Measurements from ENCODE around the gene MDK.

Gene MDK

DNA sequence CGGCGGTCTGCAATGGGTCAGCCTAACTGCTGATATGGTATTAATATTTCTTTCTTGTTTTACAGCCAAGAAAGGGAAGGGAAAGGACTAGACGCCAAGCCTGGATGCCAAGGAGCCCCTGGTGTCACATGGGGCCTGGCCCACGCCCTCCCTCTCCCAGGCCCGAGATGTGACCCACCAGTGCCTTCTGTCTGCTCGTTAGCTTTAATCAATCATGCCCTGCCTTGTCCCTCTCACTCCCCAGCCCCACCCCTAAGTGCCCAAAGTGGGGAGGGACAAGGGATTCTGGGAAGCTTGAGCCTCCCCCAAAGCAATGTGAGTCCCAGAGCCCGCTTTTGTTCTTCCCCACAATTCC, 1.9 kb downstream of the MDK start:
- in situ Hi-C loops (cut with HindIII; ENCODE audit: low sequenced_read_pairs): no loop called here
- DNase-seq (ENCODE audit: low read depth): no peak
- TF ChIP-seq, protein P1, sequence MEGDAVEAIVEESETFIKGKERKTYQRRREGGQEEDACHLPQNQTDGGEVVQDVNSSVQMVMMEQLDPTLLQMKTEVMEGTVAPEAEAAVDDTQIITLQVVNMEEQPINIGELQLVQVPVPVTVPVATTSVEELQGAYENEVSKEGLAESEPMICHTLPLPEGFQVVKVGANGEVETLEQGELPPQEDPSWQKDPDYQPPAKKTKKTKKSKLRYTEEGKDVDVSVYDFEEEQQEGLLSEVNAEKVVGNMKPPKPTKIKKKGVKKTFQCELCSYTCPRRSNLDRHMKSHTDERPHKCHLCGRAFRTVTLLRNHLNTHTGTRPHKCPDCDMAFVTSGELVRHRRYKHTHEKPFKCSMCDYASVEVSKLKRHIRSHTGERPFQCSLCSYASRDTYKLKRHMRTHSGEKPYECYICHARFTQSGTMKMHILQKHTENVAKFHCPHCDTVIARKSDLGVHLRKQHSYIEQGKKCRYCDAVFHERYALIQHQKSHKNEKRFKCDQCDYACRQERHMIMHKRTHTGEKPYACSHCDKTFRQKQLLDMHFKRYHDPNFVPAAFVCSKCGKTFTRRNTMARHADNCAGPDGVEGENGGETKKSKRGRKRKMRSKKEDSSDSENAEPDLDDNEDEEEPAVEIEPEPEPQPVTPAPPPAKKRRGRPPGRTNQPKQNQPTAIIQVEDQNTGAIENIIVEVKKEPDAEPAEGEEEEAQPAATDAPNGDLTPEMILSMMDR (IDR thresholded peaks at IDR 0.05; ENCODE audit: low read depth, low read length, missing control alignments): no peak
- no peak overlapping the region for H3K4me3 ChIP-seq (ENCODE audit: low read depth, low read length)

DNA sequence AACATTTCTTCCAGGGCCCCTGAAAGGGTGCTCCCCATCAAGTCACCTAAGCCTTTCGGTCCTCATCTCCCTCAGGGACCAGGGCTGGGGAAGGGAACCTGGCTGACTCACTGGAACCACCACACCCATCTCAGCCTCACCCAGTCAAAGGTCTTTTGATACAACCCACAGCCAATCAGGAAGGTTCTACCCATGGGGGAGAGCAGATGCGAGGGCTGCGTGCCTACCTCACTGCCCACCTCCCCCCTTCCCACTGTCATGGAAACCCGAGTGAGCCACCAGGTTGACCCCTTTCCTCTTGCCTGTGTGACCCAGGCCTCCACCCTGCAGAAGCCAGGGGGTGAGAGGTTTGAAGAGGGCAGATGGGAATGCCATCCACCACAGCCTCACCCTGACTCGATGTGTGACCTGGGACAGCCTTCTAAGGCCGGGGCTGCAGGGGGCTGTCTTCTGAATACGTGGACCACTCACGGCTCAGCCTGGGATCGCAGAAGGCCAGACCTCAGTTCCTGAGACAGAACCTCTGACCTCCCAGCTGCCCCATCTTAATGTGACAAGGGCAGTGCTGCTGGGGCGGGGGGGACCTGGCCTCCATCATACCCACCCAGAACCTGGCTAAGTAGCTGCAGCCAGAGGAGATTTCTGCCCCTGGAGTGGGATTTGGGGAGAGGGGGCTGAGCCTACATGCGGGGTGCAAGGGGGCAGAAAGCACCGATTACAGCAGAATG, 2.7 kb downstream of the MDK start:
- no peak for DNase-seq (ENCODE audit: low read depth)
- in situ Hi-C loops (cut with HindIII; ENCODE audit: low sequenced_read_pairs): no loop called here
- H3K4me3 ChIP-seq (ENCODE audit: low read depth, low read length): no peak overlapping the region
- TF ChIP-seq, protein P1 (IDR thresholded peaks at IDR 0.05; ENCODE audit: low read depth, low read length, missing control alignments): no peak

DNA sequence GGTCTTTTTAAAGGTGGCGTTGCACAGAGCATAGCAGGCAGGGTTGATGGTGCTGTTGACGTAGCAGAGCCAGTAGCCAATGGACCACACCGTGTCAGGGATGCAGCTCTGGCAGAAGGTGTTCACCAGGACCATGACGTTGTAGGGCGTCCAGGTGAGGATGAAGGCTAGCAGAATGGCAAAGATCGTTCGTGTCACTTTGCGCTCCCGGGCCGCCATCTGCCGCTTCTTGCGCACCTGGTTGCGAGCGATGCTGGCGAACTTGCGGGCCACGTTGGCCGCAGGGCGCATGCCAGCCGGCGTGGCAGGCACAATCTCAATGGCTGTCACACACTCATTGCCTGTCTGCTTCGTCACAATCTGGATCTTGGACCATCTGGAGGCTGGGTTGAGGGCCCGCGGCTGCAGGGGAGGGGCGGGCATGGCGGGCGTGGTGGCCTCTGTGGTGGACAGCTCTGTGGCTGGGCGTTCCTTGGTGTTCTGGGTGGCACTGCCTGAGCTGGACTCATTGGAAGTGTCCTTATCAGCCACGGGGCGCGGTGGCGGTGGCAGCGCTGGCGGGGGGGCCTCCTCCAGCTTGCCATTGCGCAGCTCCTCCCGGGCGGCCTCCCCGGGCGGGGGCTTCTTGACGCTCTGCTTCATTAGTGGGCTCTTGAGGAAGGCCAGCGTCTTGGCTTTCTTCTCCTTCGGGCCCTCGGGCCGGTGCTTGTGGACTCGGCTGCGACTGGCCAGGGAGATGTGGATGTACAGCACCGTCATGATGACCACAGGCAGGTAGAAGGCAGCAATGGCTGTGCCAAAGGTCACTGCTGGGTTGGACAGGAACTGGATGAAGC, 3.9 kb downstream of the MDK start:
- no peak for DNase-seq (ENCODE audit: low read depth)
- TF ChIP-seq, protein P1 (IDR thresholded peaks at IDR 0.05; ENCODE audit: low read depth, low read length, missing control alignments): no peak
- H3K4me3 ChIP-seq (ENCODE audit: low read depth, low read length): no peak overlapping the region
- in situ Hi-C loops (cut with HindIII; ENCODE audit: low sequenced_read_pairs): no loop called here

DNA sequence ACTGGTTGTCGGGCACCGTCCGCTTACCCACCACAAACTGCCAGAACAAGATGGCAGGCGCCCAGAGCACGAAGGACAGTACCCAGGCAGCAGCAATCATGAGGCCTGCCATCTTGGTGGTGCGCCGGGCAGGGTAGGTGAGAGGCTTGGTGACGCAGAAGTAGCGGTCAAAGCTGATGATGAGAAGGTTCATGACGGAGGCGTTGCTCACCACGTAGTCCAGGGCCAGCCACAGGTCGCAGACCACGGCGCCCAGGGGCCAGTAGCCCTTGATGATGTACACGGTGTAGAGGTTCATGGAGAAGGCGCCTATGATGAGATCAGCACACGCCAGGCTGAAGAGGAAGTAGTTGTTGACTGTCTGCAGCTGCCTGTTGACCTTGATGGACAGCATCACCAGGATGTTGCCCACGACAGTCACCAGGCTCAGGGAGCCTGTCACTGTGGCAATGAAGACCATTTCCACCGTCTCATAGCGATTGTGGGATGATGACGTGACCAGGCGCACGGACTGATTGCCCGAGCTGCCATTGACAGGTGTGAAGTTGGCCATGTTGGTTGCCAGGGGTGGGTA, 4.6 kb downstream of the MDK start:
- TF ChIP-seq, protein P1 (IDR thresholded peaks at IDR 0.05; ENCODE audit: low read depth, low read length, missing control alignments): no peak
- H3K4me3 ChIP-seq (ENCODE audit: low read depth, low read length): no peak overlapping the region
- in situ Hi-C loops (cut with HindIII; ENCODE audit: low sequenced_read_pairs): no loop called here
- no peak for DNase-seq (ENCODE audit: low read depth)

DNA sequence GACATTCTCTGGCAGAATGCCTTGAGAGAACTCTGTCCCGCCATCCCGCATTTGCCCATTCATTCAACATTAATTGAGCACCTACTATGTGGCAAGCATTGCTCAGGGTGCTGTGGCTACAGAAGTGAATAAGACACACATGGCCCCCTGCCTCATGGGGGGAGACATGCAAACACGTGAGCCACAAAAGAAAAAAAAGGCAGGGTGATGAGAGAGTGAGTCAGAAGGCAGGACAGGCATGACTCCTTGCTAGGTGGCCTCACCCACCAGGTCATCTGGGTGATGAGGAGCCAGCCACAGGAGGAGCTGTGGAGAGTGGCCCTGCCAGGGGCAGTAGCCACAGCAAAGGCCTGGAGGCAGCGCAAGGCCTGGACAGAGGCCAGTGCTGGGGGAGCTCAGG, 5.2 kb downstream of the MDK start:
- TF ChIP-seq, protein P1 (IDR thresholded peaks at IDR 0.05; ENCODE audit: low read depth, low read length, missing control alignments): no peak
- no peak for DNase-seq (ENCODE audit: low read depth)
- in situ Hi-C loops (cut with HindIII; ENCODE audit: low sequenced_read_pairs): no loop called here
- no peak overlapping the region for H3K4me3 ChIP-seq (ENCODE audit: low read depth, low read length)

DNA sequence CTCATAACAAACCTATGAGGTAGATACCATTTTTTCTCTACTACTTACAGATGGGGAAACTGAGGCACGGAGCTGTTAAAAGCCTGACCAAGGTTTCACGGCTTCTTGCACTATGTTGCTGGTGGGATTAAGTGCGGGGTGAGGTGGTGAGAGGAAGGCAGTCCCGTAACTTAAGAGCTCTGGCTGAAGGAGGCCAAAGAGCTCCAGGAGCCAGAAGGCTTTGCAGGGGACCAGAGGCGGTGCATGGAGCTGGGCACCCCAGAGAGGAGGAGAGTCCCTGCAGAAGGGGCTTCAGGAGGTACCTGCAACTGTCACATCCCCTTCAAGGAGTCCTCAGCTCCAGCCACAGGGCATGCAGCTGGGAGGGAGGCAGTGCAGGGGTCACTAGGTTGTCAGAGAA, 6.0 kb downstream of the MDK start:
- in situ Hi-C loops (cut with HindIII; ENCODE audit: low sequenced_read_pairs): no loop called here
- TF ChIP-seq, protein P1 (IDR thresholded peaks at IDR 0.05; ENCODE audit: low read depth, low read length, missing control alignments): no peak
- H3K4me3 ChIP-seq (ENCODE audit: low read depth, low read length): no peak overlapping the region
- no peak for DNase-seq (ENCODE audit: low read depth)

All from astrocyte of the cerebellum (primary cell).